ENCODE data around the gene ALOXE3.

The ALOXE3 gene

DNA sequence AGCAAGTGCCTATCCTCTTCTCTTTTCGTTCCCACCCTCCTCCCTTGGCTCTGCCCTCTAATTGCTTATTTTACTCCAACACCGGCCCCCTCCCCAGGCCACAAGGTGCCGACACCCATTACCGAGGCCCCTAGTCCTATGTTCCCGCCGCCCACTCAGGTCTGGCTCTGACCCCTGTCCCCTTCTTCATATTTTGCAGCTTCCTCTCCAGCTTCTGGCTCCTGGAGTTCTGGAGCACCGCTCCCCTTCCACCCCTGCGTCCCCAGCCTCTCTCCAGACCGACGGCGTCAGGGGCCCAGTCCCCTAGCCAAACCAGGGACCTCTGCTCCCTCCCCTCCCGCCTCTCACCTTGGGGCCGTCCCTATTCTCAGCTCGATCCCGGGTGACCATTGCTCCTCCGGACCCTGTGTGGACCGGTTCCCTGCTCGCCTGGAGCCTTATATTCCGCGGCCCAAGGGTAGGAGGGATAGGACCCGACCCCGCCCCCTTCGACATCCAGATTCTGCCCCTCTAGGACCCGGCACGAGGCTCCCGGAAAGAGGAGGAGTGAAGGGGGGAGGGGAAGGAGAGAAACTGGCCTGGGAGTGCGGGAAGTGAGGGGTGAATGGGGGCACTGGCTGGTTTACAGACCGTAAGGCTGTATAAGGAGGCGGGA lies 5.5 kb upstream of the ALOXE3 start, which contains the start of gene HES7:
HES7 (minus strand) TSS at position 412 of the 655 bp plus-strand sequence; CDS start at position 390, 22 bp downstream.
- H3K4me3 ChIP-seq (replicated peaks in 1 of 2; ENCODE audit: low read depth in 2 of 2, low read length in 2 of 2) = peak within 1 kb of the TSS; percentile 53 to 70
- TF ChIP-seq, protein P1, sequence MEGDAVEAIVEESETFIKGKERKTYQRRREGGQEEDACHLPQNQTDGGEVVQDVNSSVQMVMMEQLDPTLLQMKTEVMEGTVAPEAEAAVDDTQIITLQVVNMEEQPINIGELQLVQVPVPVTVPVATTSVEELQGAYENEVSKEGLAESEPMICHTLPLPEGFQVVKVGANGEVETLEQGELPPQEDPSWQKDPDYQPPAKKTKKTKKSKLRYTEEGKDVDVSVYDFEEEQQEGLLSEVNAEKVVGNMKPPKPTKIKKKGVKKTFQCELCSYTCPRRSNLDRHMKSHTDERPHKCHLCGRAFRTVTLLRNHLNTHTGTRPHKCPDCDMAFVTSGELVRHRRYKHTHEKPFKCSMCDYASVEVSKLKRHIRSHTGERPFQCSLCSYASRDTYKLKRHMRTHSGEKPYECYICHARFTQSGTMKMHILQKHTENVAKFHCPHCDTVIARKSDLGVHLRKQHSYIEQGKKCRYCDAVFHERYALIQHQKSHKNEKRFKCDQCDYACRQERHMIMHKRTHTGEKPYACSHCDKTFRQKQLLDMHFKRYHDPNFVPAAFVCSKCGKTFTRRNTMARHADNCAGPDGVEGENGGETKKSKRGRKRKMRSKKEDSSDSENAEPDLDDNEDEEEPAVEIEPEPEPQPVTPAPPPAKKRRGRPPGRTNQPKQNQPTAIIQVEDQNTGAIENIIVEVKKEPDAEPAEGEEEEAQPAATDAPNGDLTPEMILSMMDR (IDR thresholded peaks at IDR 0.05; ENCODE audit: low read depth, low read length) = no peak
- peak in 1 of 2 donors; percentile 26 for DNase-seq (ENCODE audit: low read depth in 2 of 2)

DNA sequence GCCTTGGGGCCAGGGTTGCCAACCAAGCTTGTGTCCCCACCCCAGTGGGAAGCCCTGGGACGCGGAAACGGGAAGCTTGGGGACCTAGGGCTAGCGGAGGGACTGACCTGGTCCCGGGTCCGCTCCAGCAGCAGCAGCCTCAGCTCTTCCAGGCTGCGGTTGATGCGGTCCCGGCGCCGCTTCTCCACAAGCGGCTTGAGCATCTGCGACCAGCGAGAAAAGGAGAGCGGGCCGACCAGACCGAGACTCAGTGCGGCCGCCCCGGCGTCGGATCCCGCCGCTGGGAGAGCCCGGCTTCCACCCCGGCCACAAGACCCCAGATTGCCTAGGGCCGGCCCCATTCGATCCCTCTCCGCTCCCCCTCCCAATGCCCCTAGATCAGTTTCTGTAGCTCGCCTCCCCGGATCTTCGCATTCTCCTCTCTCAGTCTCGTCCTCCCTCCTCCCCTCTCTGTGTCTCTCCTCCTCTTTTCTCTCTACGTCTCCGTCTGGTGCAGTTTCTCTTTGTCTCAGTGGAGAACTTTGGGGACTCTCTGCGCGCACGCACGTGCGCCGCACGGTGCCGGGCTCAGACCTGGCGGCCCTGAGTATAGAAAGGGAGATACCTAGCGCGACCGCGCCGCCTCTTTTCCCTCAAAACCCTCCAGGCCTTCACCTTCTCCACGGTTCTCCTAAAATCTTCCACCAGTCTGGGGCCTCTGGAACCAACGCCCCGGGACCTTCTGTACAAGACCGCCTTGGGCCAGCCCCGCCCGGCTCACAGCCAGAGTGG lies 4.8 kb upstream of the ALOXE3 start:
- peak overlapping the region; percentile 53 to 70 for H3K4me3 ChIP-seq (replicated peaks in 1 of 2; ENCODE audit: low read depth in 2 of 2, low read length in 2 of 2)
- TF ChIP-seq, protein P1 (IDR thresholded peaks at IDR 0.05; ENCODE audit: low read depth, low read length) = no peak
- DNase-seq (ENCODE audit: low read depth in 2 of 2) = peak; percentile 34 to 43

DNA sequence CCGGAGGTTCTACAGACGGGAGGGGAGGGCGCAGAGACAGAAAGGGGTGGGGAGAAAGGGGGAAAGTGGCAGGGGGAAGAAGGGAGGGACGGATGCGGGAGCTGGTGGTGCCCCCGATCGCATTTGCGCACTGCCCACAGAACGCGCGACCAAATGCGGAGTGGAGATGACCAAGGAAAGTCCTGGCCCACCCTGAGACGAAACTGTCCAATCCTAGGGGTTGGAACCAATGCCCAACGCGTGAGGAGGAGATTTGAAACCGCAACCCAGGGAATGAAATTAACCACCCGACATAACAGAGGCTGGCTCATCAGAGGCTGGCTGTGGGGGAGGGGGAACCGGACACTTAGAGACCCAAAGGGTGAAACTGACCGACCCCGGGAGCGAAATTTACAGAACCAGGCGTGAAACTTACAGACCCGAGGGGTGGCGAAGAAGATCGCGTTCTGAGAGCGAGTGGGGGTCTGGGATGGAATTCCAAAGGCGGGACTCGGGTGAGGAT lies 4.2 kb upstream of the ALOXE3 start:
- peak; percentile 40 to 54 for DNase-seq (ENCODE audit: low read depth in 2 of 2)
- peak overlapping the region; percentile 53 to 70 for H3K4me3 ChIP-seq (replicated peaks in 1 of 2; ENCODE audit: low read depth in 2 of 2, low read length in 2 of 2)

DNA sequence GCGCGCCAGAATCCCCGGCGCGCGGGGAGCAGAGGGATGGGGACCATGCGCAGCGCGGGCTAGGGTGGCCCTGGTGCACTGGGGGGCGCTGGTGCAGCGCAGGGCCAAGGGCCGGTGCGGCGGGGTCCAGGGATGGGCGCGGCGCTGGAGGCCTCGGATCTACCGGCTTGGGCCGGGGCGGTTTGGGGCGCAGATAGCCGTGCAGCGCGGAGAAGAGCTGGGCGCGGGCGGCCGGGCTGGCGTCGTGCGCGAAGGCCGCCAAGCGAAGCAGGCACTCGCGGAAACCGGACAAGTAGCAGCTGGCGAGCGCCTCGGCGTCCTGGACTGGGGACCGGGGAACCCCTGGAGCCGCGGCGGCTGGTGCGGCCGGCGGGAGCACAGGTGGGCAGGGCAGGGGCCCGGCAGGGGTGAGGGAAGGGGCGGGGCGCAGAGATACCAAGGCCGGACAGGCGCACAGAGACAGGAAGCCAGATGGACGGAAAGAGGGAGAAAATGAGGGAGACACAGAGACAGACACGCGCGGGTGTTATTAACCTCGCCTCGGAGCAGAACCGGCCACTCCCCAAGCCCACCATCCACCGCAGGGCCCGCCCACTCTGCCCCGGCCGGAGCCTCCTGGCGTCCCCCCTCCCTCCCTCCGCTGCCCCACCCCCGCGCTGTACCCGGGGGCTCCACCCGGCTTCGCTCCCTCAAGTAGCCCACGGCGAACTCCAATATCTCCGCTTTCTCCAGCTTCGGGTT lies 3.5 kb upstream of the ALOXE3 start:
- TF ChIP-seq, protein P1 (IDR thresholded peaks at IDR 0.05; ENCODE audit: low read depth, low read length) = no peak
- H3K4me3 ChIP-seq (replicated peaks in 1 of 2; ENCODE audit: low read depth in 2 of 2, low read length in 2 of 2) = peak overlapping the region; percentile 53 to 70
- DNase-seq (ENCODE audit: low read depth in 2 of 2) = peak; percentile 61 to 66

More for the DNA sequence above, 4.2 kb upstream of the ALOXE3 start:
- TF ChIP-seq, protein P1 (IDR thresholded peaks at IDR 0.05; ENCODE audit: low read depth, low read length) = no peak

DNA sequence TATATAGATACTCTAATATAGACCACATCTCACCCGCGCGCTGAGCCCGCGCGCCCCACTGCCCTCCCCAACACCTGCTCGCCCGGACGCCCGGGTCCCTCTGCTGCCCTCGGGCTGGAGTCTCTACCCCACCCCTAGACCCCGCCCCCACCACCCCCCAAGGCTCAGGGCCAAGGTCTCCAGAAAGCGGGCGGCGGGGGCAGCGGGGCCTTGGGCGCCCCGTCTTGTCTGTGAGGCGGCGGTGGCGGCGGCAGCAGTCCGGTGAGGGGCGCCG lies 3.0 kb upstream of the ALOXE3 start:
- H3K4me3 ChIP-seq (replicated peaks in 1 of 2; ENCODE audit: low read depth in 2 of 2, low read length in 2 of 2) = peak overlapping the region; percentile 53 to 70
- no peak for DNase-seq (ENCODE audit: low read depth in 2 of 2)
- TF ChIP-seq, protein P1 (IDR thresholded peaks at IDR 0.05; ENCODE audit: low read depth, low read length) = no peak

DNA sequence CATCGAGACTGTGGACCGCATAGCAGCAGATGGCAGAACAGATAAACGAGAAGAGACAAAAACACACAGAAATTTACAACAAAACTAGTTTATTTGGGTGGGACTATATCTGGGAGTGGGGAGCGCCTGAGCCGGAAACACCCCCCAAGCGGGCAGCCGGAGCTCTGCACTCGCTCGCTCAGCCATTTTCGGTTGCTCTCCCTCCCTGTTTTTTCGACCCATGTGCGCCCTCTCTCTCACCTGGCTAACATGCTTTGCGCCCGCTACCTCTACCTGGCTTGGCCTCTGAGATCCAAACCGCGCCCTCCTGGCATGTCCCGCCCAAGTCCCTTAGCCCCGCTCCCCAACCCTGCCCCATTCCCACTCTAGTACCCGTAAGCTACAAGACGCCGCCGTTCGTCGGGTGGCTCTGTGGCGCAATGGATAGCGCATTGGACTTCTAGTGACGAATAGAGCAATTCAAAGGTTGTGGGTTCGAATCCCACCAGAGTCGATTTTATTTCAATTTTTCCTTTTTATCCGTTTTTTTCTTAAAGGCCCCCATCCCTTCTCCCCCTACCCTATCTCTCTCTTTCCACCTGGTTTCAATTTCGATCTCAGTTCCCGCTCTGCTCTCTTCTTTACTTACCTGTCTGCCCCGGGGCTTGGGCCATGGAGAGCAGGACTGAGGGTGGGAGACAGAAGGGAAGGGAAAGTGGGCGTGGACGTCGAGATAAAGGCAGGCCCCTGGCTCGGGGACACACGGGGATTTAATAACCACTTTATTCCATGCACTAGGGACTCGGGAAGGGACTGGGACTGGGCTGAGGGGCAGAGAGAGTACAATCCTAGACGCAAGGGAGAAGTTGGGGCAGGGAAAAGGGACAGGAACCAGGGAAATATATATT lies 2.4 kb upstream of the ALOXE3 start:
- peak; percentile 75 to 87 for DNase-seq (ENCODE audit: low read depth in 2 of 2)

More for the DNA sequence above, 2.4 kb upstream of the ALOXE3 start:
- peak overlapping the region; percentile 53 to 70 for H3K4me3 ChIP-seq (replicated peaks in 1 of 2; ENCODE audit: low read depth in 2 of 2, low read length in 2 of 2)
- TF ChIP-seq, protein P1 (IDR thresholded peaks at IDR 0.05; ENCODE audit: low read depth, low read length) = peak; percentile 59
